Right cardiac atrium (tissue), 5 donors: ENCODE data around the gene SLC6A9. TPM values are rescaled to one million over a fixed set of nuclear protein-coding genes. Genes with fewer than 3 reads are reported as not detected.

Experiments used
- ATAC-seq, 2 donors: fragments of 200-7000 bp; cut with Tn5 transposase; one replicate each; pipeline versions ENCODE4 v1.8.0 to v1.9.1; 2020; ENCODE audit warnings: moderate library complexity in 2 of 2, mild to moderate bottlenecking in 1 of 2
- DNase-seq, 3 donors: peaks; one replicate each; pipeline ENCODE4 v3.0.0-alpha.2; 2020
- H3K27ac ChIP-seq: one replicate; pipeline ENCODE4 v1.5.1; 2013; ENCODE audit warnings: mild to moderate bottlenecking, low read length, control low read depth, moderate library complexity
- H3K27me3 ChIP-seq: one replicate; pipeline ENCODE4 v1.6.1; 2013; ENCODE audit not compliant: control insufficient read depth, insufficient read depth
- H3K4me1 ChIP-seq: one replicate; pipeline ENCODE4 v1.6.1; 2013; ENCODE audit warnings: low read length; ENCODE audit not compliant: control insufficient read depth, insufficient read depth
- H3K4me3 ChIP-seq: one replicate; pipeline ENCODE4 v1.5.1; 2013; ENCODE audit warnings: low read length, control low read depth
- H3K9me3 ChIP-seq: one replicate; pipeline ENCODE4 v1.6.1; 2013; ENCODE audit warnings: low read length; ENCODE audit not compliant: control insufficient read depth
- WGBS: extraction: QIAGEN DNeasy Blood & Tissue Kit; methylation state at CpG from one replicate; pipeline ENCODE4 v1.1.7; 2013; 5-methylcytosine and 5-hydroxymethylcytosine counted together
- intact Hi-C, 4 donors: fragments of 100-400 bp; cut with DNase I; formaldehyde crosslinking; loops; one replicate each; pipeline versions ENCODE4 v1.11.0 to v1.14.0; 2022 to 2023
- polyA plus RNA-seq: library from polyadenylated mRNA; stranded (reverse); fragments of 200-250 nt; gene quantifications from one replicate; pipeline ENCODE4 v1.2.3, GENCODE V29; 2013
- total RNA-seq, 4 donors: library from RNA; stranded (reverse); fragmentation: NEBNext Ultra II Directional; extraction: Animal tissue kit (Norgen Biotek cat#: 25700); gene quantifications; one replicate each; pipeline ENCODE4 v1.2.1, GENCODE V29; 2021
- donor health status: healthy with polysubstance abuse.
- donor health status: DM: no; HTN: yes; CAD: no.
- donor health status: DM: no; HTN: no; CAD: no.
- donor health status: DM: no; HTN: yes; CAD: no; lungs with severe emphysema.
- donor health status: DM: yes; HTN: yes; CAD: no.

SLC6A9 gene
- total and polyA plus RNA-seq, 5 donors: 0.95 to 1.6 (median 1.1) TPM

DNA sequence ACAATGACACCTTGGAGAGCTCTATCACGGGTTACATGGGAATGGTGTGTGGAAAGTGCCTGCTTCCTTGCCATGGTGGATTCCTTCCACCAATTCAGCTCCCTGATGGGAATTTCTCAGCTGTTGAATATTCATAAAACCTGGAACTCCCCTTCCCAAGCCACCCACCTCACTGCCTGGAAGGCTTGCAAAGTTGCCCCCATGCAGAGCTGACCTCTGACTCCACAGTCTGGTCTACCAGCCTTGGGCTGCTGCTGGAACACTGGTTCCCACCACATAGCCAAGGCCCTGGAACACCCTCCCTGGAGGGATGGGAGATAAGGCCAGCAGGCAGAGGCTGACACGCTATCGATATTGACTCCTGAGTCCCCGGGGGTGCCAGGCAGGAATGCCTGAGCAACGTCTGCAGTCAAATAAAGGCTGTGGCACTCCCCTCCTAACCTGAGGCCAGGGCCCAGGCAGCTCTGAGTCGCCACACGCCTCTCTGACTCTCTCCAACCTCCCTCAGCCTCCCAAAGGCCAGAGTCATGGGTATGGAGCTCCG is 31.1 kb downstream of the SLC6A9 start:
- H3K27me3 ChIP-seq: no peaks in the 10 kb centered on the region
- H3K9me3 ChIP-seq: no peaks in the 10 kb centered on the region
- H3K4me1 ChIP-seq: no peaks in the 10 kb centered on the region
- intact Hi-C loops: loop anchor here in 2 of 4 donors (5.0 kb wide), 2 partner anchors 37 to 47 kb away; no protein-coding TSS in a partner anchor
- H3K27ac ChIP-seq: no peak overlapping the region
- DNase-seq (peak in 1 of 3 donors; percentile 26), ATAC-seq (no peak)
- whole genome bisulfite sequencing: 74% methylated on average over 8 of the region's 8 CpGs
- no peak overlapping the region for H3K4me3 ChIP-seq

- Histone ChIP-seq H3K9me3 (no peaks in the 10 kb centered on the region), H3K4me1 (no peaks in the 10 kb centered on the region), H3K27me3 (no peaks in the 10 kb centered on the region), H3K4me3 (no peak overlapping the region), H3K27ac (no peak overlapping the region)
- DNase-seq: peak in 1 of 3 donors; percentile 32
- WGBS: 78% methylated on average over 8 of the region's 8 CpGs
- ATAC-seq: no peak
- intact Hi-C loops: loop anchor here in 1 of 4 donors (5.0 kb wide), 1 partner anchor 33 kb away; the partner anchor contains the start of gene SLC6A9
Measured at GRCh38 chr1:43999455-43999854, 31.8 kb downstream of the SLC6A9 start.

- Histone ChIP-seq H3K4me1 (no peaks in the 10 kb centered on the region), H3K9me3 (no peaks in the 10 kb centered on the region), H3K27me3 (no peaks in the 10 kb centered on the region), H3K4me3 (no peak overlapping the region), H3K27ac (no peak overlapping the region)
- ATAC-seq (no peak), DNase-seq (no peak)
- WGBS: 86% methylated on average over 11 of the region's 11 CpGs
- intact Hi-C loops: loop anchor here in 1 of 4 donors (5.0 kb wide), 1 partner anchor 34 kb away; the partner anchor contains the start of gene SLC6A9
Measured at GRCh38 chr1:43998000-43998378, 33.3 kb downstream of the SLC6A9 start.

GRCh38 chr1:43997295-43997999 is 33.8 kb downstream of the SLC6A9 start:
- 81% methylated on average over 22 of the region's 22 CpGs for WGBS
- Histone ChIP-seq H3K9me3 (no peaks in the 10 kb centered on the region), H3K27me3 (no peaks in the 10 kb centered on the region), H3K27ac (no peak overlapping the region), H3K4me1 (no peaks in the 10 kb centered on the region), H3K4me3 (no peak overlapping the region)
- no peak for ATAC-seq
- intact Hi-C loops: loop anchor here in 1 of 4 donors (5.0 kb wide), 1 partner anchor 35 kb away; the partner anchor contains the start of gene SLC6A9
- peak in 1 of 3 donors; percentile 39 for DNase-seq

GRCh38 chr1:43996733-43997115 is 34.5 kb downstream of the SLC6A9 start:
- no peaks in the 10 kb centered on the region for H3K9me3 ChIP-seq
- H3K4me1 ChIP-seq: no peaks in the 10 kb centered on the region
- 74% methylated on average over 6 of the region's 6 CpGs for WGBS
- no peak overlapping the region for H3K27ac ChIP-seq
- no peaks in the 10 kb centered on the region for H3K27me3 ChIP-seq
- intact Hi-C loops: loop anchor here in 1 of 4 donors (5.0 kb wide), 1 partner anchor 36 kb away; the partner anchor contains the start of gene SLC6A9
- no peak for ATAC-seq
- DNase-seq: no peak
- H3K4me3 ChIP-seq: no peak overlapping the region

- H3K4me1 ChIP-seq: no peaks in the 10 kb centered on the region
- H3K4me3 ChIP-seq: no peak overlapping the region
- DNase-seq (peak in 1 of 3 donors; percentile 54), ATAC-seq (no peak)
- intact Hi-C loops: loop anchor here in 1 of 4 donors (5.0 kb wide), 1 partner anchor 36 kb away; the partner anchor contains the start of gene SLC6A9
- WGBS: 73% methylated on average over 21 of the region's 21 CpGs
- no peak overlapping the region for H3K27ac ChIP-seq
- no peaks in the 10 kb centered on the region for H3K9me3 ChIP-seq
- H3K27me3 ChIP-seq: no peaks in the 10 kb centered on the region
Measured at GRCh38 chr1:43995984-43996732, 35.1 kb downstream of the SLC6A9 start.

DNA sequence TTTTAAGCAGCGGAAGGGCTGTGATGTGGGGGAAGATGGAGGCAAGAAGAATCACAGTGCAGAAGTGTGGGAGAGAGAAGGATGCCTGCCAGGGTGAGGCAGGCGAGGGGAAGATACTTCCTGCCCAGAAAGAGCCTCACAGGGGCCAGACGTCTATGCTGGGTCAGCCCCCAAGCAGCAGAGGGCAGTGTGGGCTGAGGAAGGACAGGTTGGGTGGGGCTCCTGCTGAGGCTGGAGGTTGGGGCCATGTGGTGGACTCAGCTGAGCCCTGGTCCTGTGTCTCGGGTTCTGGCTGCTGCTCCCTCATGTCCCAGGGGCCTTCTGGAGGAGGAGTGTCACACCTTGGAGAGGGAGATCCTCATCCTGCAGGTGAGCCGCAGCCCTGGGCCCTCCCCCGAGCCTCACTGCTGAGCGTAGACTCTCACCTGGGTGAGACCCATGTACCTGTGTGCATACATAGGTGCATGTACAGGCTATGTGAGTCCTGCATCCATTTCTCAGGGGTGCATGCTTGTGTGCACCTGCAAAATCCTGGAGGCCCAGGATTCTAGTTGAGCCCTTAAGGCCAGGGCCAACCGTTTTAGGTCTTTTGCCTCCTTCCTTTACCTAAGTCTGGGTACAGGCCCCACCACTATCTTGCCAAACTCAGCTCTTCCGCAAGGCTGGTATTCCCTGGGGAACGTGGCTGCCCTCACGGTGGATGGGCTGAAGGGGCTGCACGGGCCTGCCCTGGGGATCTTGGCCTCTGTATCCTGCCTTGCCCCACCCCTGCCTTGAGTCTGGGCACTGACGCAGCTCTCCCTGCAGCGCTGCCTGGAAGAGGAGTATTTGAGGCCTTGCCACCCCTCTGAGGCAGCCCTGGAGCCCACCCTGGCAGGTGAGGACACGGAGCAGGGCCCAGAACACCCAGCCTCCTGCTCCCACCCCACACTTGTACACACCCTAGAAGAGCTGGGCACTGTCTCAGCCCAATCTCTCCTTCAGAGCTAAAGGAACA is 36.2 kb downstream of the SLC6A9 start:
- Histone ChIP-seq H3K4me3 (no peak overlapping the region), H3K27me3 (no peaks in the 10 kb centered on the region), H3K9me3 (no peaks in the 10 kb centered on the region), H3K27ac (no peak overlapping the region), H3K4me1 (no peaks in the 10 kb centered on the region)
- intact Hi-C loops: loop anchor here in 1 of 4 donors (5.0 kb wide), 1 partner anchor 37 kb away; the partner anchor contains the start of gene SLC6A9
- 76% methylated on average over 15 of the region's 15 CpGs for WGBS
- ATAC-seq (no peak), DNase-seq (peak in 1 of 3 donors; percentile 43)

DNA sequence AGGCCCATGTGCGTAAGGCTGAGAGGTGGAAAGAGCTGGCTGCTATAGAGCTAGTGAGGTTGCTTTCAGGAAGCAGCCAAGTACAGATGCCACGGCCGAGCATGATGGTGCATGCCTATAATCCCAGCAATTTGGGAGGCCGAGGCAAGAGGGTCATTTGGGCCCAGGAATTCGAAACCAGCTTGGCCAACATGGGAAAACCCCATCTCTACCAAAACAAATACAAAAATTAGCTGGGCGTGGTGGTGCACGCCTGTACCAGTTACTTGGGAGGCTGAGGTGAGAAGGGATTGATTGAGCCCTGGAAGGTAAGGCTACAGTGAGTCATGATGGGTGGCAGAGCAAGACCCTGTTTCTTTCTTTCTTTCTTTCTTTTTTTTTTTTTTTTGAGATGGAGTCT is 37.2 kb downstream of the SLC6A9 start:
- WGBS: 93% methylated on average over 7 of the region's 7 CpGs

GRCh38 chr1:43993206-43993914 is 37.9 kb downstream of the SLC6A9 start:
- Histone ChIP-seq H3K9me3 (no peaks in the 10 kb centered on the region), H3K4me3 (no peak overlapping the region), H3K4me1 (no peaks in the 10 kb centered on the region), H3K27ac (no peak overlapping the region), H3K27me3 (no peaks in the 10 kb centered on the region)
- DNase-seq (peak in 1 of 3 donors; percentile 6), ATAC-seq (no peak)
- 92% methylated on average over 9 of the region's 9 CpGs for WGBS
- intact Hi-C loops: no loop called here

More for the DNA sequence above, 37.2 kb downstream of the SLC6A9 start:
- no peaks in the 10 kb centered on the region for H3K9me3 ChIP-seq
- no peaks in the 10 kb centered on the region for H3K4me1 ChIP-seq
- no peaks in the 10 kb centered on the region for H3K27me3 ChIP-seq
- H3K4me3 ChIP-seq: no peak overlapping the region
- no peak for ATAC-seq
- intact Hi-C loops: no loop called here
- peak in 2 of 3 donors; percentile 22 to 24 for DNase-seq
- H3K27ac ChIP-seq: no peak overlapping the region
